Fibroblast of lung (primary cell): ENCODE data around the gene FERMT1. TPM values are rescaled to one million over a fixed set of nuclear protein-coding genes. Genes with fewer than 3 reads are reported as not detected.
"Not testable (repeated sequence)": the region's sequence is repeated elsewhere in the genome, so short reads cannot be mapped to it uniquely, and the experiment has no call there.

Source experiments
- DNase-seq, 2 donors: peaks; one replicate each; pipeline versions ENCODE4 v3.0.0 to v3.0.0-alpha.2; 2010; ENCODE audit warnings: low read depth in 2 of 2
- H2AFZ ChIP-seq: 2 replicates; pipeline ENCODE4 v1.5.1; 2012; ENCODE audit warnings: low read length, control low read depth, inconsistent platforms
- H3K27ac ChIP-seq: 2 replicates; pipeline ENCODE4 v1.5.1; 2011; ENCODE audit warnings: low read length, control low read depth; ENCODE audit not compliant: insufficient read depth
- H3K27me3 ChIP-seq: 2 replicates; pipeline ENCODE4 v1.5.1; 2011; ENCODE audit warnings: mild to moderate bottlenecking, low read length; ENCODE audit not compliant: control insufficient read depth, insufficient read depth
- H3K36me3 ChIP-seq: 2 replicates; pipeline ENCODE4 v1.5.1; 2011; ENCODE audit warnings: low read length; ENCODE audit not compliant: control insufficient read depth, insufficient read depth
- H3K4me1 ChIP-seq: 2 replicates; pipeline ENCODE4 v1.5.1; 2011; ENCODE audit warnings: low read length; ENCODE audit not compliant: control insufficient read depth, insufficient read depth; ENCODE audit errors: extremely low read depth
- H3K4me2 ChIP-seq: 2 replicates; pipeline ENCODE4 v1.5.1; 2011; ENCODE audit warnings: low read length, control low read depth; ENCODE audit not compliant: insufficient read depth; ENCODE audit errors: extremely low read depth
- H3K4me3 ChIP-seq, 4 experiments: fragments of 200-600 bp in 1 of 4; sonication (generic) in 1 of 4; replicated peaks in 1 of 4; 2 replicates each; pipeline ENCODE4 v1.5.1; 2011 to 2016; ENCODE audit warnings: low read length in 4 of 4, low read depth in 3 of 4, mild to moderate bottlenecking in 3 of 4, control low read depth in 2 of 4, inconsistent platforms in 1 of 4, mixed read lengths in 1 of 4; ENCODE audit not compliant: insufficient read depth in 1 of 4; ENCODE audit errors: control extremely low read depth in 1 of 4
- H3K79me2 ChIP-seq: 2 replicates; pipeline ENCODE4 v1.5.1; 2012; ENCODE audit warnings: mild to moderate bottlenecking, low read length, inconsistent platforms; ENCODE audit not compliant: control insufficient read depth, insufficient read depth
- H3K9ac ChIP-seq: 2 replicates; pipeline ENCODE4 v1.5.1; 2011; ENCODE audit warnings: mild to moderate bottlenecking, low read length, control low read depth; ENCODE audit not compliant: insufficient read depth
- H3K9me3 ChIP-seq: 2 replicates; pipeline ENCODE4 v1.5.1; 2012; ENCODE audit warnings: low read depth, low read length; ENCODE audit not compliant: control insufficient read depth, insufficient read depth
- H4K20me1 ChIP-seq: 2 replicates; pipeline ENCODE4 v1.5.1; 2011; ENCODE audit warnings: low read length; ENCODE audit not compliant: control insufficient read depth, insufficient read depth; ENCODE audit errors: extremely low read depth
- CTCF ChIP-seq, 2 donors: IDR thresholded peaks in 1 of 2; conservative IDR thresholded peaks in 1 of 2; 1 replicate in 1 of 2; 2 replicates in 1 of 2; pipeline ENCODE4 v1.5.1; 2011 to 2012; ENCODE audit warnings: low read length in 2 of 2, control low read depth in 1 of 2, inconsistent platforms in 1 of 2, low read depth in 1 of 2, mild to moderate bottlenecking in 1 of 2
- EZH2 ChIP-seq: IDR thresholded peaks from 2 replicates; pipeline ENCODE4 v1.5.1; 2012; ENCODE audit warnings: low read length, control low read depth, mild to moderate bottlenecking; ENCODE audit errors: missing control alignments
- polyA plus RNA-seq, 2 donors: library from polyadenylated mRNA; depleted of rRNA in 1 of 2; stranded (reverse) in 1 of 2; unstranded in 1 of 2; fragments of >200 nt; gene quantifications; 2 replicates each; pipeline ENCODE4 v1.2.1, GENCODE V29; 2011 to 2012; ENCODE audit warnings: missing spikeins in 1 of 2
- total RNA-seq: library from RNA; depleted of rRNA; stranded (reverse); fragments of >200 nt; gene quantifications from 2 replicates; pipeline ENCODE4 v1.2.1, GENCODE V29; 2014

The FERMT1 gene
- total and polyA plus RNA-seq, 2 donors (not counting 1 experiment from before 2014, with no cell fraction given): 6.8 to 8.1 TPM

DNA sequence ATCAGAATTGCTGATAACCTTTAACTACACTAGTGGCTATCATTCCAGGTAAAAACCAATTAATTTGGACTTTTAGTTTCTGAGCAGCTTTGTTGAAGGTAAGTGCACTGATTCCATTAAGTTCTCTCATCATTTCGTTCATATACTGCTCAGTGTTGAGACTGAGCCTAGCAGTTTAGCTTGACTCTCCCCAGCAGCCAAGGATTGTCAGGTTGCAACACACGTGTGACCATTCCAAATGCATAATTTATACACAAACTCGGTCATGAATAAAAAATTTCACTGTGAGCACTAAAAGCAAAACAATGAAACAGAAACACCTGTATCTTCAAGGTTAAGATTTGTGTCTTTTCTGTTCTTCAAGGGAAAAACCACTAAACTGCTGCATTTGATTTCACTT is 8.9 kb downstream of the FERMT1 start:
- H3K9ac ChIP-seq: no peak overlapping the region
- no peak for DNase-seq
- no peaks in the 10 kb centered on the region for H3K79me2 ChIP-seq
- TF ChIP-seq EZH2 (no peak), CTCF (conservative IDR thresholded peaks at IDR 0.05 in 1 of 2, IDR thresholded peaks at IDR 0.05 in 1 of 2; ENCODE audit: low read depth in 1 of 2, low read length in 2 of 2) (no peak)
- no peaks in the 10 kb centered on the region for H4K20me1 ChIP-seq
- no peak overlapping the region for H2AFZ ChIP-seq
- H3K4me1 ChIP-seq: no peaks in the 10 kb centered on the region
- no peaks in the 10 kb centered on the region for H3K27me3 ChIP-seq
- H3K36me3 ChIP-seq: peaks cover 3% of the 10 kb centered on the region
- no peaks in the 10 kb centered on the region for H3K9me3 ChIP-seq
- H3K27ac ChIP-seq: no peak overlapping the region
- no peak overlapping the region for H3K4me3 ChIP-seq
- no peak overlapping the region for H3K4me2 ChIP-seq

- not testable (repeated sequence) for H3K9ac ChIP-seq, H3K27ac ChIP-seq, H3K79me2 ChIP-seq, DNase-seq, H3K27me3 ChIP-seq, H4K20me1 ChIP-seq, H3K4me3 ChIP-seq, H2AFZ ChIP-seq, H3K9me3 ChIP-seq, H3K4me1 ChIP-seq, H3K36me3 ChIP-seq, H3K4me2 ChIP-seq
Measured at GRCh38 chr20:6112965-6113364, 9.9 kb downstream of the FERMT1 start.

GRCh38 chr20:6108330-6108729 is 14.5 kb downstream of the FERMT1 start:
- Histone ChIP-seq H3K4me2 (no peak overlapping the region), H3K27me3 (no peaks in the 10 kb centered on the region), H3K4me1 (peaks cover 2% of the 10 kb centered on the region), H4K20me1 (no peaks in the 10 kb centered on the region), H3K9me3 (no peaks in the 10 kb centered on the region), H3K4me3 (no peak overlapping the region), H3K27ac (no peak overlapping the region), H3K36me3 (no peaks in the 10 kb centered on the region), H3K79me2 (no peaks in the 10 kb centered on the region), H2AFZ (no peak overlapping the region), H3K9ac (no peak overlapping the region)
- TF ChIP-seq EZH2: no peak
- TF ChIP-seq CTCF (conservative IDR thresholded peaks at IDR 0.05 in 1 of 2, IDR thresholded peaks at IDR 0.05 in 1 of 2; ENCODE audit: low read depth in 1 of 2, low read length in 2 of 2): no peak
- no peak for DNase-seq
